Liver (tissue), 9 donors: ENCODE data around the gene ADORA2A. TPM values are rescaled to one million over a fixed set of nuclear protein-coding genes. Genes with fewer than 3 reads are reported as not detected.

ENCODE experiments used
- DNase-seq: peaks from one replicate; pipeline ENCODE4 v3.0.0-alpha.2; 2017; ENCODE audit warnings: low spot score
- H3K27ac ChIP-seq, 2 donors: one replicate each; pipeline ENCODE4 v1.7.0; 2013; ENCODE audit warnings: inconsistent platforms in 2 of 2, low read length in 2 of 2, control low read depth in 1 of 2, low read depth in 1 of 2, mild to moderate bottlenecking in 1 of 2
- H3K27me3 ChIP-seq, 4 donors: one replicate each; pipeline versions ENCODE4 v1.6.1 to v1.7.0; 2013; ENCODE audit warnings: low read length in 3 of 4, inconsistent platforms in 1 of 4, mild to moderate bottlenecking in 1 of 4, moderate library complexity in 1 of 4; ENCODE audit not compliant: control insufficient read depth in 4 of 4, insufficient read depth in 4 of 4
- H3K36me3 ChIP-seq, 4 donors: one replicate each; pipeline versions ENCODE4 v1.6.1 to v1.7.0; 2013; ENCODE audit warnings: low read length in 3 of 4, mild to moderate bottlenecking in 3 of 4, low read depth in 1 of 4, moderate library complexity in 1 of 4; ENCODE audit not compliant: control insufficient read depth in 4 of 4, insufficient read depth in 3 of 4
- H3K4me1 ChIP-seq, 4 donors: one replicate each; pipeline versions ENCODE4 v1.6.1 to v1.7.0; 2013; ENCODE audit warnings: low read length in 3 of 4, mild to moderate bottlenecking in 3 of 4, moderate library complexity in 1 of 4; ENCODE audit not compliant: control insufficient read depth in 4 of 4, insufficient read depth in 4 of 4
- H3K4me3 ChIP-seq, 3 donors: one replicate each; pipeline versions ENCODE4 v1.6.1 to v1.7.0; 2013; ENCODE audit warnings: low read length in 3 of 3, control low read depth in 1 of 3, low read depth in 1 of 3, mild to moderate bottlenecking in 1 of 3
- H3K9ac ChIP-seq, 2 donors: one replicate each; pipeline ENCODE4 v1.7.0; 2013; ENCODE audit warnings: low read length in 2 of 2, mild to moderate bottlenecking in 2 of 2, moderate library complexity in 2 of 2, control low read depth in 1 of 2, low read depth in 1 of 2
- H3K9me3 ChIP-seq, 4 donors: one replicate each; pipeline versions ENCODE4 v1.6.1 to v1.7.0; 2013; ENCODE audit warnings: low read length in 3 of 4; ENCODE audit not compliant: control insufficient read depth in 4 of 4
- EGR1 ChIP-seq, 2 donors: IDR thresholded peaks; 2 replicates each; pipeline ENCODE4 v1.6.1; 2016 to 2018; ENCODE audit warnings: antibody characterized with exemption in 2 of 2, low read depth in 2 of 2
- FOXA1 ChIP-seq: IDR thresholded peaks from 2 replicates; pipeline ENCODE4 v1.6.1; 2016; ENCODE audit warnings: antibody characterized with exemption
- FOXA2 ChIP-seq: IDR thresholded peaks from 2 replicates; pipeline ENCODE4 v1.6.1; 2016; ENCODE audit warnings: antibody characterized with exemption
- GABPA ChIP-seq, 2 donors: IDR thresholded peaks in 1 of 2; conservative IDR thresholded peaks in 1 of 2; 2 replicates each; pipeline ENCODE4 v1.6.1; 2016; ENCODE audit warnings: antibody characterized with exemption in 2 of 2, mild to moderate bottlenecking in 1 of 2, moderate library complexity in 1 of 2
- HNF4A ChIP-seq, 2 donors: conservative IDR thresholded peaks; 2 replicates each; pipeline ENCODE4 v1.6.1; 2016; ENCODE audit warnings: antibody characterized with exemption in 2 of 2, mild to moderate bottlenecking in 2 of 2
- HNF4G ChIP-seq: IDR thresholded peaks from 2 replicates; pipeline ENCODE4 v1.6.1; 2016; ENCODE audit warnings: antibody characterized with exemption
- JUND ChIP-seq, 2 donors: IDR thresholded peaks; 2 replicates each; pipeline ENCODE4 v1.6.1; 2016; ENCODE audit warnings: antibody characterized with exemption in 2 of 2
- RAD21 ChIP-seq, 2 donors: IDR thresholded peaks; 2 replicates each; pipeline ENCODE4 v1.6.1; 2016; ENCODE audit warnings: antibody characterized with exemption in 2 of 2, mild to moderate bottlenecking in 2 of 2
- RXRA ChIP-seq, 2 donors: IDR thresholded peaks; 2 replicates each; pipeline ENCODE4 v1.6.1; 2017 to 2018; ENCODE audit warnings: antibody characterized with exemption in 2 of 2, mild to moderate bottlenecking in 1 of 2
- SP1 ChIP-seq: IDR thresholded peaks from 2 replicates; pipeline ENCODE4 v1.6.1; 2018; ENCODE audit warnings: antibody characterized with exemption, mild to moderate bottlenecking
- TAF1 ChIP-seq: conservative IDR thresholded peaks from 2 replicates; pipeline ENCODE4 v1.6.1; 2016; ENCODE audit warnings: antibody characterized with exemption, mild to moderate bottlenecking
- YY1 ChIP-seq: IDR thresholded peaks from 2 replicates; pipeline ENCODE4 v1.6.1; 2016; ENCODE audit warnings: antibody characterized with exemption, mild to moderate bottlenecking
- WGBS: extraction: QIAGEN DNeasy Blood & Tissue Kit; methylation state at CpG from one replicate; pipeline ENCODE4 v1.1.7; 2013; 5-methylcytosine and 5-hydroxymethylcytosine counted together
- polyA plus RNA-seq, 2 donors: library from polyadenylated mRNA; stranded (reverse) in 1 of 2; unstranded in 1 of 2; fragments of 200-250 nt in 1 of 2; fragments of >200 nt in 1 of 2; fragmentation: Nextera tagmentation in 1 of 2; extraction: Ambion mirVana in 1 of 2; gene quantifications; one replicate each; pipeline versions ENCODE4 v1.2.1 to v1.2.3, GENCODE V29; 2013 to 2015
- total RNA-seq, 2 donors: library from RNA; depleted of rRNA; stranded (reverse); fragments of >200 nt; gene quantifications; one replicate each; pipeline ENCODE4 v1.2.3, GENCODE V29; 2014
- TF ChIP-seq, protein P1 (sequence below): IDR thresholded peaks from 2 replicates; pipeline ENCODE4 v1.6.1; 2016; ENCODE audit warnings: antibody characterized with exemption
- TF ChIP-seq, protein P2 (sequence below): IDR thresholded peaks from 2 replicates; pipeline ENCODE4 v1.6.1; 2016; ENCODE audit warnings: antibody characterized with exemption
- TF ChIP-seq, protein P3 (sequence below): fragments of 150-350 bp; IDR thresholded peaks from 2 replicates; pipeline ENCODE4 v1.5.1; 2017; ENCODE audit warnings: improper control_type of control experiment, low read depth, low read length; ENCODE audit not compliant: missing input control
- TF ChIP-seq, protein P4 (sequence below): IDR thresholded peaks from 2 replicates; pipeline ENCODE4 v1.6.1; 2016; ENCODE audit warnings: antibody characterized with exemption, mild to moderate bottlenecking
- donor health status: healthy.
- donor health status: healthy.
- donor health status: healthy.
- donor health status: healthy.
- donor health status: healthy.

ADORA2A gene
- total and polyA plus RNA-seq, 4 donors = 3.4 to 5.4 (median 3.9) TPM

DNA sequence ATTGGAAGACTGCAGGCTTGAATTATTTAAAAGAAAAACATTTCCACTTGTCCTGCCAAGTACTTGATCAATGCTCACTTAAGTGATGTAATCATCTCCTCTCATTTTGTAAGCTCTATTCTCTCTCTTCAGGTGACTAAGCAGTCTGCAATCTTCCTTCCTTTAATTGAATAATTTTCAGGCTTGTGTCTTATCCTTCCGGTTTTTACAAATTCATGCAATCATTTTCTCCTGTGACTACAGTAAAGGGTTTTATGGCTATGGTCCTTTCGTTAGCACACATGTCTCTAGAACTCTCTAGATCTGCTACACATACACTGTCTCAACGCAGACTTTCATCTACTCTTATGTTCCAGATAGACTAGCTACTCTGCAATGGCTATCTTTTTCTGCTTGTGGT, 55.2 kb downstream of the ADORA2A start:
- Histone ChIP-seq H3K4me1 (peaks cover 13 to 69% (median 47%) of the 10 kb centered on the region in 4 donors), H3K9ac (peak overlapping the region in 1 of 2 donors; percentile 77), H3K9me3 (no peaks in the 10 kb centered on the region), H3K4me3 (no peak overlapping the region), H3K36me3 (no peaks in the 10 kb centered on the region), H3K27me3 (no peaks in the 10 kb centered on the region), H3K27ac (peak overlapping the region; percentile 72 to 83)
- TF ChIP-seq HNF4G (no peak), YY1 (peak; percentile 49), TAF1 (no peak), GABPA (IDR thresholded peaks at IDR 0.05 in 1 of 2, conservative IDR thresholded peaks at IDR 0.05 in 1 of 2) (no peak), RXRA (IDR thresholded peaks at IDR 0.05) (peak; percentile 9 to 56), HNF4A (conservative IDR thresholded peaks at IDR 0.05) (peak in 1 of 2 donors; percentile 49), JUND (IDR thresholded peaks at IDR 0.05) (peak; percentile 55 to 84), FOXA2 (no peak), EGR1 (IDR thresholded peaks at IDR 0.05; ENCODE audit: low read depth in 2 of 2) (peak in 1 of 2 donors; percentile 67), RAD21 (IDR thresholded peaks at IDR 0.05) (peak in 1 of 2 donors; percentile 22)
- TF ChIP-seq, protein P1, sequence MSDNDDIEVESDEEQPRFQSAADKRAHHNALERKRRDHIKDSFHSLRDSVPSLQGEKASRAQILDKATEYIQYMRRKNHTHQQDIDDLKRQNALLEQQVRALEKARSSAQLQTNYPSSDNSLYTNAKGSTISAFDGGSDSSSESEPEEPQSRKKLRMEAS = peak; percentile 15
- TF ChIP-seq, protein P2, sequence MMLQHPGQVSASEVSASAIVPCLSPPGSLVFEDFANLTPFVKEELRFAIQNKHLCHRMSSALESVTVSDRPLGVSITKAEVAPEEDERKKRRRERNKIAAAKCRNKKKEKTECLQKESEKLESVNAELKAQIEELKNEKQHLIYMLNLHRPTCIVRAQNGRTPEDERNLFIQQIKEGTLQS = peak; percentile 45
- DNase-seq = no peak
- WGBS = 13% methylated on average over 3 of the region's 3 CpGs

DNA sequence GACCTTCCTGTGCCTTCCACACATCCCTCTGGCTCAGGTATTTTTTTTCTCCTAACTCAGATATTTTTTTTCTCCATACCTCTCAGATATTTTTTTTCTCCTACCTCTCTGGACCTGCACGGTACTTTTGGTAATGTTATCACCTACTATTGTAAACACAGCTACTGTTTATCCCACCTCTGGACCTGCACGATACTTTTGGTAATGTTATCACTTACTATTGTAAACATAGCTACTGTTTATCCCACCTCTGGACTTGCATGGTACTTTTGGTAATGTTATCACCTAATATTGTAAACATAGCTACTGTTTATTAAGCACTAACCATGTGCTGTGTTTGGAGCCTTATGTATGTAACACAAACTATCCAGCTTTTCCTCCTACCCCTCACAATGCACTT, 55.6 kb downstream of the ADORA2A start:
- Histone ChIP-seq H3K27ac (peak overlapping the region; percentile 72 to 83), H3K9me3 (no peaks in the 10 kb centered on the region), H3K9ac (peak overlapping the region in 1 of 2 donors; percentile 1), H3K27me3 (no peaks in the 10 kb centered on the region), H3K36me3 (no peaks in the 10 kb centered on the region), H3K4me3 (no peak overlapping the region), H3K4me1 (peaks cover 18 to 71% (median 51%) of the 10 kb centered on the region in 4 donors)
- 14% methylated on average over 2 of the region's 2 CpGs for WGBS
- peak; percentile 85 for TF ChIP-seq FOXA1
- no peak for TF ChIP-seq SP1
- TF ChIP-seq FOXA2 = peak; percentile 87
- no peak for TF ChIP-seq GABPA (IDR thresholded peaks at IDR 0.05 in 1 of 2, conservative IDR thresholded peaks at IDR 0.05 in 1 of 2)
- TF ChIP-seq, protein P1 = peak; percentile 56
- peak in 1 of 2 donors; percentile 70 for TF ChIP-seq HNF4A (conservative IDR thresholded peaks at IDR 0.05)
- peak in 1 of 2 donors; percentile 33 for TF ChIP-seq RXRA (IDR thresholded peaks at IDR 0.05)
- no peak for DNase-seq

DNA sequence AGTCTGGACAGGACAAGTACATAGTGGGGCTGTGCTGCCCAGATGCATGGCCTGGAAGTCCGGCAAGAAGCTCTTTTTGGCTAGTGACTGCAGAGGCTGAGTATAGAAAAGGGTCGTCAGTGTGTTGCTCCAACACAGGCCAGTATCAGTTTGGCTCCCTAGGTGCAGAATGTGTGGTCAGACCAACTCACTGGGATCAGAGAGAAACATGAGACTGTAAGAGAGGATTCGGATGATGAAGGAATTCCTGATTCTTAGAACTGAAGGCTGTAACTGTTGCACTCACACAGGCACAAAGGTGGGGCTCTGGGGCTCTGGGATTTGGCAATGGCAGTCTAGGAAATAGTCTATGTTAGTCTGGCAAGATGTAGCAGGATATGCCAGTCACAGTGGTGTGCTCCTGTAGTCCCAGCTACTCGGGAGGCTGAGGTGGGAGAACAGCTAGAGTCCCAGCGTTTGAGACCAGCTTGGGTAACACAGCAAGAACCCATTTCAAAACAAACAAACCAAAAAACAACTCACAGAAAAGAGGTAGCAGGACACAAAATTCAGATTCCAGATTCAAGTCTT, 56.7 kb downstream of the ADORA2A start:
- Histone ChIP-seq H3K27ac (peak overlapping the region; percentile 72 to 83), H3K36me3 (no peaks in the 10 kb centered on the region), H3K4me1 (peaks cover 20 to 72% (median 58%) of the 10 kb centered on the region in 4 donors), H3K27me3 (no peaks in the 10 kb centered on the region), H3K9ac (peak overlapping the region in 1 of 2 donors; percentile 33), H3K9me3 (no peaks in the 10 kb centered on the region), H3K4me3 (no peak overlapping the region)
- DNase-seq = no peak
- 48% methylated on average over 5 of the region's 5 CpGs for WGBS
- TF ChIP-seq RAD21 (IDR thresholded peaks at IDR 0.05) (no peak), HNF4G (no peak), YY1 (no peak), TAF1 (no peak), FOXA1 (no peak), RXRA (IDR thresholded peaks at IDR 0.05) (no peak), FOXA2 (no peak), JUND (IDR thresholded peaks at IDR 0.05) (no peak), SP1 (no peak)
- TF ChIP-seq, protein P1 = no peak
- TF ChIP-seq, protein P2 = no peak
- TF ChIP-seq, protein P3, sequence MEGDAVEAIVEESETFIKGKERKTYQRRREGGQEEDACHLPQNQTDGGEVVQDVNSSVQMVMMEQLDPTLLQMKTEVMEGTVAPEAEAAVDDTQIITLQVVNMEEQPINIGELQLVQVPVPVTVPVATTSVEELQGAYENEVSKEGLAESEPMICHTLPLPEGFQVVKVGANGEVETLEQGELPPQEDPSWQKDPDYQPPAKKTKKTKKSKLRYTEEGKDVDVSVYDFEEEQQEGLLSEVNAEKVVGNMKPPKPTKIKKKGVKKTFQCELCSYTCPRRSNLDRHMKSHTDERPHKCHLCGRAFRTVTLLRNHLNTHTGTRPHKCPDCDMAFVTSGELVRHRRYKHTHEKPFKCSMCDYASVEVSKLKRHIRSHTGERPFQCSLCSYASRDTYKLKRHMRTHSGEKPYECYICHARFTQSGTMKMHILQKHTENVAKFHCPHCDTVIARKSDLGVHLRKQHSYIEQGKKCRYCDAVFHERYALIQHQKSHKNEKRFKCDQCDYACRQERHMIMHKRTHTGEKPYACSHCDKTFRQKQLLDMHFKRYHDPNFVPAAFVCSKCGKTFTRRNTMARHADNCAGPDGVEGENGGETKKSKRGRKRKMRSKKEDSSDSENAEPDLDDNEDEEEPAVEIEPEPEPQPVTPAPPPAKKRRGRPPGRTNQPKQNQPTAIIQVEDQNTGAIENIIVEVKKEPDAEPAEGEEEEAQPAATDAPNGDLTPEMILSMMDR = no peak
- TF ChIP-seq, protein P4, sequence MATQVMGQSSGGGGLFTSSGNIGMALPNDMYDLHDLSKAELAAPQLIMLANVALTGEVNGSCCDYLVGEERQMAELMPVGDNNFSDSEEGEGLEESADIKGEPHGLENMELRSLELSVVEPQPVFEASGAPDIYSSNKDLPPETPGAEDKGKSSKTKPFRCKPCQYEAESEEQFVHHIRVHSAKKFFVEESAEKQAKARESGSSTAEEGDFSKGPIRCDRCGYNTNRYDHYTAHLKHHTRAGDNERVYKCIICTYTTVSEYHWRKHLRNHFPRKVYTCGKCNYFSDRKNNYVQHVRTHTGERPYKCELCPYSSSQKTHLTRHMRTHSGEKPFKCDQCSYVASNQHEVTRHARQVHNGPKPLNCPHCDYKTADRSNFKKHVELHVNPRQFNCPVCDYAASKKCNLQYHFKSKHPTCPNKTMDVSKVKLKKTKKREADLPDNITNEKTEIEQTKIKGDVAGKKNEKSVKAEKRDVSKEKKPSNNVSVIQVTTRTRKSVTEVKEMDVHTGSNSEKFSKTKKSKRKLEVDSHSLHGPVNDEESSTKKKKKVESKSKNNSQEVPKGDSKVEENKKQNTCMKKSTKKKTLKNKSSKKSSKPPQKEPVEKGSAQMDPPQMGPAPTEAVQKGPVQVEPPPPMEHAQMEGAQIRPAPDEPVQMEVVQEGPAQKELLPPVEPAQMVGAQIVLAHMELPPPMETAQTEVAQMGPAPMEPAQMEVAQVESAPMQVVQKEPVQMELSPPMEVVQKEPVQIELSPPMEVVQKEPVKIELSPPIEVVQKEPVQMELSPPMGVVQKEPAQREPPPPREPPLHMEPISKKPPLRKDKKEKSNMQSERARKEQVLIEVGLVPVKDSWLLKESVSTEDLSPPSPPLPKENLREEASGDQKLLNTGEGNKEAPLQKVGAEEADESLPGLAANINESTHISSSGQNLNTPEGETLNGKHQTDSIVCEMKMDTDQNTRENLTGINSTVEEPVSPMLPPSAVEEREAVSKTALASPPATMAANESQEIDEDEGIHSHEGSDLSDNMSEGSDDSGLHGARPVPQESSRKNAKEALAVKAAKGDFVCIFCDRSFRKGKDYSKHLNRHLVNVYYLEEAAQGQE = no peak
